CD14-positive monocyte (primary cell): Measurements from ENCODE around the gene ITPR2. TPM values are rescaled to one million over a fixed set of nuclear protein-coding genes. Genes with fewer than 3 reads are reported as not detected.

Source experiments
- DNase-seq, 3 donors: peaks; one replicate each; pipeline ENCODE4 v3.0.0-alpha.2; 2011 to 2022
- H2AFZ ChIP-seq: 2 replicates; pipeline ENCODE4 v1.6.0; 2012; ENCODE audit warnings: mild to moderate bottlenecking, low read depth, low read length, inconsistent platforms; ENCODE audit not compliant: insufficient read depth, poor library complexity, severe bottlenecking
- H3K27ac ChIP-seq, 2 donors: 1 replicate in 1 of 2; 2 replicates in 1 of 2; pipeline ENCODE4 v1.5.1; 2012 to 2013; ENCODE audit warnings: low read length in 2 of 2, control low read depth in 1 of 2, inconsistent platforms in 1 of 2, low read depth in 1 of 2, mild to moderate bottlenecking in 1 of 2
- H3K27me3 ChIP-seq, 2 donors: one replicate each; pipeline versions ENCODE4 v1.6.0 to v1.6.1; 2011 to 2013; ENCODE audit warnings: low read length in 2 of 2; ENCODE audit not compliant: control insufficient read depth in 2 of 2, insufficient read depth in 2 of 2
- H3K36me3 ChIP-seq, 2 donors: replicated peaks in 1 of 2; 1 replicate in 1 of 2; 2 replicates in 1 of 2; pipeline versions ENCODE4 v1.5.1 to v1.6.1; 2012 to 2013; ENCODE audit warnings: low read length in 2 of 2, control low read depth in 1 of 2, inconsistent platforms in 1 of 2, mild to moderate bottlenecking in 1 of 2; ENCODE audit not compliant: insufficient read depth in 2 of 2, control insufficient read depth in 1 of 2
- H3K4me1 ChIP-seq, 2 donors: 1 replicate in 1 of 2; 2 replicates in 1 of 2; pipeline versions ENCODE4 v1.5.1 to v1.6.1; 2012 to 2013; ENCODE audit warnings: low read length in 2 of 2, control low read depth in 1 of 2, inconsistent platforms in 1 of 2, mild to moderate bottlenecking in 1 of 2, moderate library complexity in 1 of 2; ENCODE audit not compliant: insufficient read depth in 2 of 2, control insufficient read depth in 1 of 2
- H3K4me2 ChIP-seq: replicated peaks from 2 replicates; pipeline ENCODE3; 2012; ENCODE audit warnings: low read length, moderate library complexity, mild to moderate bottlenecking; ENCODE audit not compliant: poor library complexity, severe bottlenecking; ENCODE audit errors: extremely low read depth
- H3K4me3 ChIP-seq, 3 experiments: fragments of 200-600 bp in 1 of 3; sonication (generic) in 1 of 3; replicated peaks in 1 of 3; 1 replicate in 2 of 3; 2 replicates in 1 of 3; pipeline ENCODE4 v1.5.1; 2011 to 2013; ENCODE audit warnings: low read length in 3 of 3, mild to moderate bottlenecking in 3 of 3, control low read depth in 2 of 3, low read depth in 2 of 3, inconsistent platforms in 1 of 3, moderate library complexity in 1 of 3
- H3K79me2 ChIP-seq: 2 replicates; pipeline ENCODE4 v1.6.0; 2012; ENCODE audit warnings: mild to moderate bottlenecking, control low read depth, inconsistent platforms, low read length, moderate library complexity; ENCODE audit not compliant: insufficient read depth
- H3K9ac ChIP-seq: 2 replicates; pipeline ENCODE4 v1.6.0; 2017; ENCODE audit warnings: low read length, mild to moderate bottlenecking; ENCODE audit not compliant: insufficient read depth, poor library complexity, severe bottlenecking
- H3K9me3 ChIP-seq, 2 donors: replicated peaks in 1 of 2; 1 replicate in 1 of 2; 2 replicates in 1 of 2; pipeline versions ENCODE4 v1.5.1 to v1.6.1; 2012 to 2013; ENCODE audit warnings: low read length in 2 of 2, control low read depth in 1 of 2; ENCODE audit not compliant: control insufficient read depth in 1 of 2, insufficient read depth in 1 of 2
- H4K20me1 ChIP-seq: 2 replicates; pipeline ENCODE4 v1.6.0; 2012; ENCODE audit warnings: mild to moderate bottlenecking, low read length, control low read depth, moderate library complexity; ENCODE audit not compliant: insufficient read depth
- H3K27ac Mint-ChIP-seq, 7 donors: one replicate each; pipeline ENCODE4 v1.8.0; 2020; ENCODE audit warnings: mild to moderate bottlenecking in 7 of 7, mixed read lengths in 7 of 7, moderate library complexity in 6 of 7, inconsistent platforms in 2 of 7
- H3K27me3 Mint-ChIP-seq, 3 donors: one replicate each; pipeline ENCODE4 v1.8.0; 2021 to 2022; ENCODE audit warnings: low read depth in 3 of 3, mild to moderate bottlenecking in 3 of 3, mixed read lengths in 3 of 3, moderate library complexity in 3 of 3, inconsistent platforms in 1 of 3
- H3K36me3 Mint-ChIP-seq, 2 donors: one replicate each; pipeline ENCODE4 v1.8.0; 2020; ENCODE audit warnings: mixed read lengths in 2 of 2, inconsistent platforms in 1 of 2, mild to moderate bottlenecking in 1 of 2
- H3K4me1 Mint-ChIP-seq: one replicate; pipeline ENCODE4 v1.8.0; 2020; ENCODE audit warnings: mild to moderate bottlenecking, mixed read lengths
- H3K4me3 Mint-ChIP-seq, 2 donors: one replicate each; pipeline ENCODE4 v1.8.0; 2020; ENCODE audit warnings: mild to moderate bottlenecking in 2 of 2, mixed read lengths in 2 of 2, moderate library complexity in 1 of 2
- H3K9me3 Mint-ChIP-seq, 7 donors: one replicate each; pipeline ENCODE4 v1.8.0; 2020 to 2022; ENCODE audit warnings: mixed read lengths in 7 of 7, mild to moderate bottlenecking in 6 of 7, moderate library complexity in 6 of 7, inconsistent platforms in 2 of 7
- CTCF ChIP-seq: fragments of 200-600 bp; IDR thresholded peaks from one replicate; pipeline ENCODE4 v1.8.0; 2022; ENCODE audit warnings: antibody characterized with exemption, mild to moderate bottlenecking
- WGBS: methylation state at CpG from one replicate; pipeline ENCODE4 v1.1.5; 2013; ENCODE audit warnings: missing lambda C conversion rate; ENCODE audit not compliant: insufficient coverage; 5-methylcytosine and 5-hydroxymethylcytosine counted together
- intact Hi-C, 2 donors: fragments of 100-400 bp; cut with micrococcal nuclease; formaldehyde crosslinking; loops; one replicate each; pipeline versions ENCODE4 v1.15.0 to v1.15.1; 2023
- polyA plus RNA-seq, 3 donors: library from polyadenylated mRNA; depleted of rRNA in 1 of 3; unstranded in 2 of 3; stranded (reverse) in 1 of 3; fragments of 300-500 nt in 2 of 3; fragments of >200 nt in 1 of 3; fragmentation: Illumina TruSeq in 2 of 3; gene quantifications; 1 replicate in 2 of 3; 2 replicates in 1 of 3; pipeline ENCODE4 v1.2.3, GENCODE V29; 2012 to 2021

Gene ITPR2
- polyA plus RNA-seq, 3 donors = 2.7 to 6.4 (median 5.7) TPM

- intact Hi-C loops = no loop called here
- peaks cover 16 to 51% of the 10 kb centered on the region in 2 donors for H3K36me3 ChIP-seq
- TF ChIP-seq CTCF = no peak
- H3K4me3 Mint-ChIP-seq = no peak overlapping the region
- no peaks in the 10 kb centered on the region for H4K20me1 ChIP-seq
- H3K79me2 ChIP-seq = no peaks in the 10 kb centered on the region
- peaks cover 0 to 2% (median 0%) of the 10 kb centered on the region in 3 donors for H3K27me3 Mint-ChIP-seq
- H3K27ac Mint-ChIP-seq = no peak overlapping the region
- no peak overlapping the region for H3K4me3 ChIP-seq
- H3K4me2 ChIP-seq = no peak overlapping the region
- no peak overlapping the region for H2AFZ ChIP-seq
- no peaks in the 10 kb centered on the region for H3K9me3 Mint-ChIP-seq
- no peaks in the 10 kb centered on the region for H3K27me3 ChIP-seq
- WGBS = 49% methylated on average over 3 of the region's 8 CpGs
- H3K36me3 Mint-ChIP-seq = peaks cover 37 to 51% of the 10 kb centered on the region in 2 donors
- H3K9ac ChIP-seq = no peak overlapping the region
- no peak overlapping the region for H3K27ac ChIP-seq
- H3K9me3 ChIP-seq = no peaks in the 10 kb centered on the region
- H3K4me1 Mint-ChIP-seq = no peaks in the 10 kb centered on the region
- no peaks in the 10 kb centered on the region for H3K4me1 ChIP-seq
- DNase-seq = no peak
Measured at GRCh38 chr12:26713885-26714383, 119.1 kb downstream of the ITPR2 start.

- no peak overlapping the region for H3K27ac Mint-ChIP-seq
- intact Hi-C loops = no loop called here
- H3K9ac ChIP-seq = no peak overlapping the region
- TF ChIP-seq CTCF = no peak
- H3K27me3 Mint-ChIP-seq = no peaks in the 10 kb centered on the region
- H3K9me3 Mint-ChIP-seq = peaks cover 0 to 3% (median 0%) of the 10 kb centered on the region in 7 donors
- DNase-seq = no peak
- H3K9me3 ChIP-seq = no peaks in the 10 kb centered on the region
- 59% methylated on average over 5 of the region's 5 CpGs for WGBS
- peaks cover 18 to 55% of the 10 kb centered on the region in 2 donors for H3K36me3 ChIP-seq
- no peaks in the 10 kb centered on the region for H3K27me3 ChIP-seq
- H3K4me1 ChIP-seq = no peaks in the 10 kb centered on the region
- no peak overlapping the region for H2AFZ ChIP-seq
- no peak overlapping the region for H3K4me3 Mint-ChIP-seq
- no peak overlapping the region for H3K4me3 ChIP-seq
- H3K4me2 ChIP-seq = no peak overlapping the region
- peaks cover 42 to 59% of the 10 kb centered on the region in 2 donors for H3K36me3 Mint-ChIP-seq
- H3K27ac ChIP-seq = no peak overlapping the region
- H3K79me2 ChIP-seq = no peaks in the 10 kb centered on the region
- no peaks in the 10 kb centered on the region for H4K20me1 ChIP-seq
- no peaks in the 10 kb centered on the region for H3K4me1 Mint-ChIP-seq
Measured at GRCh38 chr12:26712892-26713291, 120.1 kb downstream of the ITPR2 start.
